Measurements from ENCODE around the gene DDR1. TPM values are rescaled to one million over a fixed set of nuclear protein-coding genes. Genes with fewer than 3 reads are reported as not detected.

The DDR1 gene
- total RNA-seq, 1 experiment from 2014 or later, result 230 TPM

DNA sequence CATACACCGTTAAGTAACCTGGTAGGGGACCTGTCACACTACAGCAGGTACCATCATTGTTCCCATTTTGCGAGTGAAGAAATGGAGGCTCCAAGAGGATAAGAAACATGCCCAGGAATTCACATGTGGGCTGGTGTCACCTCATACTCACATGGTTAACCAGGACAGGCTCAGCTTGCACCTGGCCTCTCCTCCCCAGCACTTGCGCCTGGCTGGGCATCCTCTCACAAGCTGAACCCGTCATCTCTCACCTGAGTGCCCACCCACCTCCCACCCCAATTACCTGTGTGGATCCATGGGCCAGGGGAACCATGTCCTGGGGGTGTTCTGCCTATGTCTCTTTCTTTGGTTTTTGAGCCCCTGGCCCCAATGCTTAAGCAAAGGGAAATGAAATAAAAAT lies 46.2 kb downstream of the DDR1 start:
- ATAC-seq, result no peak
- peaks cover 19% of the 10 kb centered on the region for H3K9me3 Mint-ChIP-seq
- no peak for DNase-seq (ENCODE audit: low spot score)
- ChIA-PET CTCF (interaction anchor here (0.8 to 3.7 kb wide), 6 partner anchors 11 to 157 kb away, joined by 3 to 18 read pairs (median 7); partner anchors contain the start of gene MUCL3), POLR2A (interaction anchor here (0.6 kb wide), 1 partner anchor 331 kb away, joined by 4 read pairs; no protein-coding TSS in a partner anchor)
- H3K27ac Mint-ChIP-seq, result no peak overlapping the region
- H3K36me3 Mint-ChIP-seq, result peaks cover 32% of the 10 kb centered on the region
- TF ChIP-seq ZNF671 (CRISPR knock-in tag; IDR thresholded peaks at IDR 0.05) (no peak), SOX15 (CRISPR knock-in tag; IDR thresholded peaks at IDR 0.05) (no peak), CBFB (CRISPR knock-in tag; IDR thresholded peaks at IDR 0.05; ENCODE audit: low read depth) (no peak), ZNF416 (CRISPR knock-in tag; IDR thresholded peaks at IDR 0.05) (no peak), JUN (CRISPR knock-in tag; IDR thresholded peaks at IDR 0.05) (no peak), GTF2I (CRISPR knock-in tag; conservative IDR thresholded peaks at IDR 0.05) (no peak), ZNF121 (CRISPR knock-in tag; IDR thresholded peaks at IDR 0.05) (no peak)
- TF ChIP-seq, protein P1, sequence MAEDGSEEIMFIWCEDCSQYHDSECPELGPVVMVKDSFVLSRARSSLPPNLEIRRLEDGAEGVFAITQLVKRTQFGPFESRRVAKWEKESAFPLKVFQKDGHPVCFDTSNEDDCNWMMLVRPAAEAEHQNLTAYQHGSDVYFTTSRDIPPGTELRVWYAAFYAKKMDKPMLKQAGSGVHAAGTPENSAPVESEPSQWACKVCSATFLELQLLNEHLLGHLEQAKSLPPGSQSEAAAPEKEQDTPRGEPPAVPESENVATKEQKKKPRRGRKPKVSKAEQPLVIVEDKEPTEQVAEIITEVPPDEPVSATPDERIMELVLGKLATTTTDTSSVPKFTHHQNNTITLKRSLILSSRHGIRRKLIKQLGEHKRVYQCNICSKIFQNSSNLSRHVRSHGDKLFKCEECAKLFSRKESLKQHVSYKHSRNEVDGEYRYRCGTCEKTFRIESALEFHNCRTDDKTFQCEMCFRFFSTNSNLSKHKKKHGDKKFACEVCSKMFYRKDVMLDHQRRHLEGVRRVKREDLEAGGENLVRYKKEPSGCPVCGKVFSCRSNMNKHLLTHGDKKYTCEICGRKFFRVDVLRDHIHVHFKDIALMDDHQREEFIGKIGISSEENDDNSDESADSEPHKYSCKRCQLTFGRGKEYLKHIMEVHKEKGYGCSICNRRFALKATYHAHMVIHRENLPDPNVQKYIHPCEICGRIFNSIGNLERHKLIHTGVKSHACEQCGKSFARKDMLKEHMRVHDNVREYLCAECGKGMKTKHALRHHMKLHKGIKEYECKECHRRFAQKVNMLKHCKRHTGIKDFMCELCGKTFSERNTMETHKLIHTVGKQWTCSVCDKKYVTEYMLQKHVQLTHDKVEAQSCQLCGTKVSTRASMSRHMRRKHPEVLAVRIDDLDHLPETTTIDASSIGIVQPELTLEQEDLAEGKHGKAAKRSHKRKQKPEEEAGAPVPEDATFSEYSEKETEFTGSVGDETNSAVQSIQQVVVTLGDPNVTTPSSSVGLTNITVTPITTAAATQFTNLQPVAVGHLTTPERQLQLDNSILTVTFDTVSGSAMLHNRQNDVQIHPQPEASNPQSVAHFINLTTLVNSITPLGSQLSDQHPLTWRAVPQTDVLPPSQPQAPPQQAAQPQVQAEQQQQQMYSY (CRISPR knock-in tag; IDR thresholded peaks at IDR 0.05), result no peak
- TF ChIP-seq, protein P2, sequence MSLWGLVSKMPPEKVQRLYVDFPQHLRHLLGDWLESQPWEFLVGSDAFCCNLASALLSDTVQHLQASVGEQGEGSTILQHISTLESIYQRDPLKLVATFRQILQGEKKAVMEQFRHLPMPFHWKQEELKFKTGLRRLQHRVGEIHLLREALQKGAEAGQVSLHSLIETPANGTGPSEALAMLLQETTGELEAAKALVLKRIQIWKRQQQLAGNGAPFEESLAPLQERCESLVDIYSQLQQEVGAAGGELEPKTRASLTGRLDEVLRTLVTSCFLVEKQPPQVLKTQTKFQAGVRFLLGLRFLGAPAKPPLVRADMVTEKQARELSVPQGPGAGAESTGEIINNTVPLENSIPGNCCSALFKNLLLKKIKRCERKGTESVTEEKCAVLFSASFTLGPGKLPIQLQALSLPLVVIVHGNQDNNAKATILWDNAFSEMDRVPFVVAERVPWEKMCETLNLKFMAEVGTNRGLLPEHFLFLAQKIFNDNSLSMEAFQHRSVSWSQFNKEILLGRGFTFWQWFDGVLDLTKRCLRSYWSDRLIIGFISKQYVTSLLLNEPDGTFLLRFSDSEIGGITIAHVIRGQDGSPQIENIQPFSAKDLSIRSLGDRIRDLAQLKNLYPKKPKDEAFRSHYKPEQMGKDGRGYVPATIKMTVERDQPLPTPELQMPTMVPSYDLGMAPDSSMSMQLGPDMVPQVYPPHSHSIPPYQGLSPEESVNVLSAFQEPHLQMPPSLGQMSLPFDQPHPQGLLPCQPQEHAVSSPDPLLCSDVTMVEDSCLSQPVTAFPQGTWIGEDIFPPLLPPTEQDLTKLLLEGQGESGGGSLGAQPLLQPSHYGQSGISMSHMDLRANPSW (CRISPR knock-in tag; conservative IDR thresholded peaks at IDR 0.05; ENCODE audit: low read depth), result no peak
- TF ChIP-seq, protein P3, sequence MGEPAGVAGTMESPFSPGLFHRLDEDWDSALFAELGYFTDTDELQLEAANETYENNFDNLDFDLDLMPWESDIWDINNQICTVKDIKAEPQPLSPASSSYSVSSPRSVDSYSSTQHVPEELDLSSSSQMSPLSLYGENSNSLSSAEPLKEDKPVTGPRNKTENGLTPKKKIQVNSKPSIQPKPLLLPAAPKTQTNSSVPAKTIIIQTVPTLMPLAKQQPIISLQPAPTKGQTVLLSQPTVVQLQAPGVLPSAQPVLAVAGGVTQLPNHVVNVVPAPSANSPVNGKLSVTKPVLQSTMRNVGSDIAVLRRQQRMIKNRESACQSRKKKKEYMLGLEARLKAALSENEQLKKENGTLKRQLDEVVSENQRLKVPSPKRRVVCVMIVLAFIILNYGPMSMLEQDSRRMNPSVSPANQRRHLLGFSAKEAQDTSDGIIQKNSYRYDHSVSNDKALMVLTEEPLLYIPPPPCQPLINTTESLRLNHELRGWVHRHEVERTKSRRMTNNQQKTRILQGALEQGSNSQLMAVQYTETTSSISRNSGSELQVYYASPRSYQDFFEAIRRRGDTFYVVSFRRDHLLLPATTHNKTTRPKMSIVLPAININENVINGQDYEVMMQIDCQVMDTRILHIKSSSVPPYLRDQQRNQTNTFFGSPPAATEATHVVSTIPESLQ (CRISPR knock-in tag; IDR thresholded peaks at IDR 0.05), result no peak
- TF ChIP-seq, protein P4, sequence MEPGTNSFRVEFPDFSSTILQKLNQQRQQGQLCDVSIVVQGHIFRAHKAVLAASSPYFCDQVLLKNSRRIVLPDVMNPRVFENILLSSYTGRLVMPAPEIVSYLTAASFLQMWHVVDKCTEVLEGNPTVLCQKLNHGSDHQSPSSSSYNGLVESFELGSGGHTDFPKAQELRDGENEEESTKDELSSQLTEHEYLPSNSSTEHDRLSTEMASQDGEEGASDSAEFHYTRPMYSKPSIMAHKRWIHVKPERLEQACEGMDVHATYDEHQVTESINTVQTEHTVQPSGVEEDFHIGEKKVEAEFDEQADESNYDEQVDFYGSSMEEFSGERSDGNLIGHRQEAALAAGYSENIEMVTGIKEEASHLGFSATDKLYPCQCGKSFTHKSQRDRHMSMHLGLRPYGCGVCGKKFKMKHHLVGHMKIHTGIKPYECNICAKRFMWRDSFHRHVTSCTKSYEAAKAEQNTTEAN (CRISPR knock-in tag; IDR thresholded peaks at IDR 0.05), result no peak
- H3K4me1 Mint-ChIP-seq, result peaks cover 8% of the 10 kb centered on the region; the same call in 1 of the 2 replicates
- no peaks in the 10 kb centered on the region for H3K27me3 Mint-ChIP-seq (ENCODE audit: low read depth)
- H3K4me3 Mint-ChIP-seq, result no peak overlapping the region

- Mint-ChIP-seq H3K27ac (no peak overlapping the region), H3K4me3 (no peak overlapping the region), H3K27me3 (ENCODE audit: low read depth) (no peaks in the 10 kb centered on the region), H3K9me3 (peaks cover 19% of the 10 kb centered on the region), H3K36me3 (peaks cover 29% of the 10 kb centered on the region), H3K4me1 (peaks cover 8% of the 10 kb centered on the region; the same call in 1 of the 2 replicates)
- TF ChIP-seq, protein P5, sequence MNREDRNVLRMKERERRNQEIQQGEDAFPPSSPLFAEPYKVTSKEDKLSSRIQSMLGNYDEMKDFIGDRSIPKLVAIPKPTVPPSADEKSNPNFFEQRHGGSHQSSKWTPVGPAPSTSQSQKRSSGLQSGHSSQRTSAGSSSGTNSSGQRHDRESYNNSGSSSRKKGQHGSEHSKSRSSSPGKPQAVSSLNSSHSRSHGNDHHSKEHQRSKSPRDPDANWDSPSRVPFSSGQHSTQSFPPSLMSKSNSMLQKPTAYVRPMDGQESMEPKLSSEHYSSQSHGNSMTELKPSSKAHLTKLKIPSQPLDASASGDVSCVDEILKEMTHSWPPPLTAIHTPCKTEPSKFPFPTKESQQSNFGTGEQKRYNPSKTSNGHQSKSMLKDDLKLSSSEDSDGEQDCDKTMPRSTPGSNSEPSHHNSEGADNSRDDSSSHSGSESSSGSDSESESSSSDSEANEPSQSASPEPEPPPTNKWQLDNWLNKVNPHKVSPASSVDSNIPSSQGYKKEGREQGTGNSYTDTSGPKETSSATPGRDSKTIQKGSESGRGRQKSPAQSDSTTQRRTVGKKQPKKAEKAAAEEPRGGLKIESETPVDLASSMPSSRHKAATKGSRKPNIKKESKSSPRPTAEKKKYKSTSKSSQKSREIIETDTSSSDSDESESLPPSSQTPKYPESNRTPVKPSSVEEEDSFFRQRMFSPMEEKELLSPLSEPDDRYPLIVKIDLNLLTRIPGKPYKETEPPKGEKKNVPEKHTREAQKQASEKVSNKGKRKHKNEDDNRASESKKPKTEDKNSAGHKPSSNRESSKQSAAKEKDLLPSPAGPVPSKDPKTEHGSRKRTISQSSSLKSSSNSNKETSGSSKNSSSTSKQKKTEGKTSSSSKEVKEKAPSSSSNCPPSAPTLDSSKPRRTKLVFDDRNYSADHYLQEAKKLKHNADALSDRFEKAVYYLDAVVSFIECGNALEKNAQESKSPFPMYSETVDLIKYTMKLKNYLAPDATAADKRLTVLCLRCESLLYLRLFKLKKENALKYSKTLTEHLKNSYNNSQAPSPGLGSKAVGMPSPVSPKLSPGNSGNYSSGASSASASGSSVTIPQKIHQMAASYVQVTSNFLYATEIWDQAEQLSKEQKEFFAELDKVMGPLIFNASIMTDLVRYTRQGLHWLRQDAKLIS (CRISPR knock-in tag; IDR thresholded peaks at IDR 0.05; ENCODE audit: borderline replicate concordance), result no peak
- no peak for TF ChIP-seq RORB (CRISPR knock-in tag; IDR thresholded peaks at IDR 0.05)
- TF ChIP-seq MXD4 (CRISPR knock-in tag; IDR thresholded peaks at IDR 0.05; ENCODE audit: borderline replicate concordance), result no peak
- TF ChIP-seq, protein P6, sequence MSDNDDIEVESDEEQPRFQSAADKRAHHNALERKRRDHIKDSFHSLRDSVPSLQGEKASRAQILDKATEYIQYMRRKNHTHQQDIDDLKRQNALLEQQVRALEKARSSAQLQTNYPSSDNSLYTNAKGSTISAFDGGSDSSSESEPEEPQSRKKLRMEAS (CRISPR knock-in tag; IDR thresholded peaks at IDR 0.05), result no peak
- no peak for TF ChIP-seq MLX (CRISPR knock-in tag; IDR thresholded peaks at IDR 0.05)
- no peak for TF ChIP-seq NFATC4 (CRISPR knock-in tag; IDR thresholded peaks at IDR 0.05)
- TF ChIP-seq JUN (CRISPR knock-in tag; IDR thresholded peaks at IDR 0.05), result no peak
- TF ChIP-seq FOXK1 (CRISPR knock-in tag; IDR thresholded peaks at IDR 0.05), result no peak
- no peak for TF ChIP-seq PRRX2 (CRISPR knock-in tag; IDR thresholded peaks at IDR 0.05)
- ATAC-seq (no peak), DNase-seq (ENCODE audit: low spot score) (no peak)
- ChIA-PET POLR2A (no interaction called here), CTCF (interaction anchor here (0.6 to 3.7 kb wide), 6 partner anchors 11 to 444 kb away, joined by 3 to 18 read pairs (median 8); partner anchors contain the start of gene MUCL3)
Observed at GRCh38 chr6:30931272-30931671, 47.0 kb downstream of the DDR1 start.
